Smooth muscle cell (in vitro differentiated cells): Measurements from ENCODE around the gene MIF. TPM values are rescaled to one million over a fixed set of nuclear protein-coding genes. Genes with fewer than 3 reads are reported as not detected.

Experiments
- DNase-seq: peaks from one replicate; lab custom pipeline; 2025; ENCODE audit not compliant: unreplicated experiment; lab: John Stamatoyannopoulos, UW
- H2AFZ ChIP-seq: fragments of 200-600 bp; sonication (generic); 2 replicates; pipeline ENCODE4 v1.6.0; 2016; ENCODE audit warnings: antibody characterized with exemption, low read depth, mild to moderate bottlenecking
- H3F3A ChIP-seq: fragments of 200-600 bp; sonication (generic); 2 replicates; pipeline ENCODE4 v1.6.0; 2017; ENCODE audit warnings: antibody characterized with exemption, low read depth
- H3K27ac ChIP-seq: fragments of 200-600 bp; sonication (generic); 2 replicates; pipeline ENCODE4 v1.5.1; 2016; ENCODE audit warnings: low read depth, mild to moderate bottlenecking
- H3K27me3 ChIP-seq: fragments of 200-600 bp; sonication (generic); 2 replicates; pipeline ENCODE4 v1.6.1; 2016; ENCODE audit warnings: low read depth, mild to moderate bottlenecking
- H3K36me3 ChIP-seq: fragments of 200-600 bp; sonication (generic); 2 replicates; pipeline ENCODE4 v1.5.1; 2016; ENCODE audit warnings: low read depth
- H3K4me1 ChIP-seq: fragments of 200-600 bp; sonication (generic); 2 replicates; pipeline ENCODE4 v1.5.1; 2016; ENCODE audit warnings: low read depth
- H3K4me2 ChIP-seq: fragments of 200-600 bp; sonication (generic); 2 replicates; pipeline ENCODE4 v1.6.0; 2016; ENCODE audit warnings: mild to moderate bottlenecking
- H3K4me3 ChIP-seq: fragments of 200-600 bp; sonication (generic); 2 replicates; pipeline ENCODE4 v1.5.1; 2016; ENCODE audit warnings: mild to moderate bottlenecking
- H3K79me2 ChIP-seq: fragments of 200-600 bp; sonication (generic); 2 replicates; pipeline ENCODE4 v1.6.0; 2016; ENCODE audit warnings: low read depth, mild to moderate bottlenecking
- H3K9ac ChIP-seq: fragments of 200-600 bp; sonication (generic); 2 replicates; pipeline ENCODE4 v1.6.0; 2016; ENCODE audit warnings: low read depth
- H3K9me3 ChIP-seq: fragments of 200-600 bp; sonication (generic); replicated peaks from 2 replicates; pipeline ENCODE4 v1.5.1; 2016; ENCODE audit warnings: low read depth
- H4K20me1 ChIP-seq: fragments of 200-600 bp; sonication (generic); 2 replicates; pipeline ENCODE4 v1.6.0; 2016; ENCODE audit warnings: low read depth
- CTCF ChIP-seq: fragments of 200-600 bp; sonication (generic); IDR thresholded peaks from 2 replicates; pipeline ENCODE4 v1.5.1; 2017; ENCODE audit warnings: borderline replicate concordance, mild to moderate bottlenecking, antibody characterized with exemption; ENCODE audit not compliant: insufficient read depth, poor library complexity, severe bottlenecking
- WGBS: methylation state at CpG from one replicate; pipeline ENCODE4 v1.1.7; 2016; ENCODE audit warnings: low lambda C conversion rate; 5-methylcytosine and 5-hydroxymethylcytosine counted together
- polyA plus RNA-seq: library from polyadenylated mRNA; unstranded; fragments of >200 nt; fragmentation: Nextera tagmentation; extraction: Ambion mirVana; gene quantifications from 2 replicates; pipeline ENCODE4 v1.2.1, GENCODE V29; 2016
- total RNA-seq: library from RNA; depleted of rRNA; stranded (reverse); fragments of >200 nt; gene quantifications from 2 replicates; pipeline ENCODE4 v1.2.3, GENCODE V29; 2014

The MIF gene
- total and polyA plus RNA-seq, 2 experiments from 2014 or later, result 412 to 2,922 TPM

GRCh38 chr22:23912293-23912903 is 18.2 kb downstream of the MIF start:
- H3K4me2 ChIP-seq, result no peak overlapping the region
- H3K9me3 ChIP-seq, result no peaks in the 10 kb centered on the region
- no peak overlapping the region for H2AFZ ChIP-seq
- no peak overlapping the region for H3K27ac ChIP-seq
- H3K79me2 ChIP-seq, result peaks cover 8% of the 10 kb centered on the region
- no peak for TF ChIP-seq CTCF
- no peaks in the 10 kb centered on the region for H3K27me3 ChIP-seq
- no peak for DNase-seq
- no peaks in the 10 kb centered on the region for H3K36me3 ChIP-seq
- no peak overlapping the region for H3K9ac ChIP-seq
- peaks cover 13% of the 10 kb centered on the region for H3F3A ChIP-seq
- peaks cover 6% of the 10 kb centered on the region for H3K4me1 ChIP-seq
- no peak overlapping the region for H3K4me3 ChIP-seq
- no peaks in the 10 kb centered on the region for H4K20me1 ChIP-seq
- 87% methylated on average over 9 of the region's 9 CpGs for WGBS

GRCh38 chr22:23913306-23913660 is 19.1 kb downstream of the MIF start:
- WGBS, result 33% methylated on average over 1 of the region's 1 CpG
- no peak overlapping the region for H2AFZ ChIP-seq
- peaks cover 13% of the 10 kb centered on the region for H3F3A ChIP-seq
- peaks cover 8% of the 10 kb centered on the region for H3K79me2 ChIP-seq
- H3K4me1 ChIP-seq, result peaks cover 6% of the 10 kb centered on the region
- H3K27ac ChIP-seq, result peak overlapping the region; percentile 71
- H4K20me1 ChIP-seq, result no peaks in the 10 kb centered on the region
- H3K27me3 ChIP-seq, result no peaks in the 10 kb centered on the region
- H3K4me3 ChIP-seq, result peak overlapping the region; percentile 61
- no peaks in the 10 kb centered on the region for H3K9me3 ChIP-seq
- no peaks in the 10 kb centered on the region for H3K36me3 ChIP-seq
- no peak for TF ChIP-seq CTCF
- DNase-seq, result no peak
- H3K9ac ChIP-seq, result peak overlapping the region; percentile 69
- H3K4me2 ChIP-seq, result peak overlapping the region; percentile 90

DNA sequence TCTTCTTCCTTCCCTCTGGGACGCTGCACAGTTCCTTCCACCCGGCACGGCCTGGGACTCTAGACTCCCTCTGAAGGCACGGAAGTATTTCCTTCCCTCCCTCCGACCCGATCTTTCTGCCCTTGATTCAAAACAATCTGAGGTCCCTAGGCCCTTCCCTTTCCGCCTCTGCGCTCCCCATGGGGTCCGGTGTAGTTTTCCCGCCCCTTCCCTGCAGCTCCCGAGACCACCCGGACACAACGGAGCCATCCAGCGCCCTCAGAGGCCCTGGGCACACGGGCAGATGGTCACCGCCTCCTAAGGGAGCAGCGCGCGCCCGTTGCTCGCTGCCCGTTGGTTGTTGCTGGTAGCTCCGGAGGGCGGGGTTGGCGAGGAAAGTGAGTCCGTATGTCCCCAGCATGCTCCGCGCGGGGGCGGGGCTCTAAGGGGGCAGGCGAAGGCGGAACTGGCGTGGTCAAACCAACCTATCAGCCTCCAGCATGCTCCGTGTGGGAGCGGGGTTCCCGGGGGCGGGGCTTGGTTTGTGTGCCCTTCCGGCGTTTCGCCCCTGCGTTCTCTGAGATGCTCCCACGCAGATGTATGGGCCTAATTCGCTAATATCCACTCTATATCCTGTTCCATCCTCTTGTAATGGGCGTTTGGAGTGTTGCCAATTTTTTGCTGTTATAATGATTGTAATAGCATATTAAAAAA is 19.6 kb downstream of the MIF start:
- peak overlapping the region; percentile 61 for H3K4me3 ChIP-seq
- WGBS, result 3% methylated on average over 44 of the region's 44 CpGs
- no peaks in the 10 kb centered on the region for H3K9me3 ChIP-seq
- peak overlapping the region; percentile 71 for H3K27ac ChIP-seq
- TF ChIP-seq CTCF, result no peak
- peak; percentile 97 for DNase-seq
- H3K36me3 ChIP-seq, result no peaks in the 10 kb centered on the region
- H3K4me1 ChIP-seq, result peaks cover 6% of the 10 kb centered on the region
- H3K9ac ChIP-seq, result peak overlapping the region; percentile 69
- no peaks in the 10 kb centered on the region for H3K27me3 ChIP-seq
- H3F3A ChIP-seq, result peaks cover 13% of the 10 kb centered on the region
- H2AFZ ChIP-seq, result no peak overlapping the region
- peaks cover 8% of the 10 kb centered on the region for H3K79me2 ChIP-seq
- H3K4me2 ChIP-seq, result peak overlapping the region; percentile 90
- no peaks in the 10 kb centered on the region for H4K20me1 ChIP-seq
